PC-3 (cell line): ENCODE measurements around the gene GABARAP. TPM values are rescaled to one million over a fixed set of nuclear protein-coding genes. Genes with fewer than 3 reads are reported as not detected.

Experiments used
- ATAC-seq: fragments of 200-7000 bp; cut with Tn5 transposase; 2 replicates; pipeline ENCODE4 v1.9.1; 2020; ENCODE audit warnings: mild to moderate bottlenecking, moderate library complexity
- BruUV-seq: library from RNA; stranded (reverse); fragments of 400-500 nt; replicated peaks from 2 replicates; lab custom pipeline; 2021; lab: Mats Ljungman, UMichigan
- CTCF ChIA-PET: fragments of 300-600 bp; sonication (Branson Sonifier 250); formaldehyde crosslinking; loops from one replicate; lab custom pipeline; 2022; ENCODE audit warnings: antibody characterized with exemption; lab: Charles Lee
- POLR2A ChIA-PET: fragments of 300-600 bp; sonication (Branson Sonifier 250); formaldehyde crosslinking; loops from one replicate; lab custom pipeline; 2022; ENCODE audit warnings: antibody characterized with exemption; ENCODE audit not compliant: unreplicated experiment; lab: Charles Lee
- DNase-seq: peaks from one replicate; pipeline ENCODE4 v3.0.0-alpha.2; 2015
- H2AFZ ChIP-seq: fragments of 300-600 bp; sonication (generic); 2 replicates; pipeline ENCODE4 v1.6.0; 2016; ENCODE audit warnings: antibody characterized with exemption, low read length
- H3F3A ChIP-seq: fragments of 300-600 bp; sonication (generic); one replicate; pipeline ENCODE4 v1.6.0; 2017; ENCODE audit warnings: antibody characterized with exemption, low read length, control low read depth, mild to moderate bottlenecking; ENCODE audit not compliant: unreplicated experiment
- H3K27ac ChIP-seq: fragments of 300-600 bp; sonication (generic); 2 replicates; pipeline ENCODE4 v1.5.1; 2016; ENCODE audit warnings: mild to moderate bottlenecking, low read length
- H3K27me3 ChIP-seq: fragments of 300-600 bp; sonication (generic); 2 replicates; pipeline ENCODE4 v1.6.1; 2016; ENCODE audit warnings: low read length, mixed read lengths
- H3K36me3 ChIP-seq: fragments of 300-600 bp; sonication (generic); 2 replicates; pipeline ENCODE4 v1.6.1; 2016; ENCODE audit warnings: low read depth, mixed run types, low read length, mixed read lengths
- H3K4me1 ChIP-seq: fragments of 300-600 bp; sonication (generic); 2 replicates; pipeline ENCODE4 v1.5.1; 2016; ENCODE audit warnings: low read length; ENCODE audit not compliant: insufficient read depth
- H3K4me2 ChIP-seq: fragments of 300-600 bp; sonication (generic); 2 replicates; pipeline ENCODE4 v1.6.0; 2016; ENCODE audit warnings: low read length
- H3K4me3 ChIP-seq: fragments of 300-600 bp; sonication (generic); 2 replicates; pipeline ENCODE4 v1.5.1; 2016; ENCODE audit warnings: mild to moderate bottlenecking, low read length, mixed read lengths
- H3K79me2 ChIP-seq: fragments of 300-600 bp; sonication (generic); 2 replicates; pipeline ENCODE4 v1.6.1; 2017; ENCODE audit warnings: low read length, mixed read lengths
- H3K9ac ChIP-seq: fragments of 300-600 bp; sonication (generic); 2 replicates; pipeline ENCODE4 v1.6.0; 2016; ENCODE audit warnings: mild to moderate bottlenecking, low read length
- H3K9me2 ChIP-seq: fragments of 300-600 bp; sonication (generic); replicated peaks from 2 replicates; pipeline ENCODE4 v1.6.1; 2016; ENCODE audit warnings: mixed run types, low read length, mixed read lengths
- H3K9me3 ChIP-seq: fragments of 300-600 bp; sonication (generic); 2 replicates; pipeline ENCODE4 v1.6.1; 2016; ENCODE audit warnings: low read length, mixed read lengths
- H4K20me1 ChIP-seq: fragments of 300-600 bp; sonication (generic); 2 replicates; pipeline ENCODE4 v1.6.1; 2016; ENCODE audit warnings: low read length, mixed read lengths
- CTCF ChIP-seq: fragments of 300-600 bp; sonication (generic); conservative IDR thresholded peaks from 2 replicates; pipeline ENCODE4 v1.5.1; 2017; ENCODE audit warnings: antibody characterized with exemption, low read depth, mild to moderate bottlenecking, low read length
- EZH2 ChIP-seq: fragments of 300-600 bp; sonication (generic); IDR thresholded peaks from one replicate; pipeline ENCODE4 v1.6.1; 2017; ENCODE audit warnings: antibody characterized with exemption, mild to moderate bottlenecking, low read length; ENCODE audit not compliant: unreplicated experiment
- EZH2phosphoT487 ChIP-seq: fragments of 300-600 bp; sonication (generic); IDR thresholded peaks from 2 replicates; pipeline ENCODE4 v1.6.1; 2018; ENCODE audit warnings: mild to moderate bottlenecking, antibody characterized with exemption, low read length, borderline replicate concordance
- intact Hi-C: fragments of 100-400 bp; cut with micrococcal nuclease; formaldehyde crosslinking; loops from 2 replicates; pipeline ENCODE4 v1.9.0; 2023
- total RNA-seq: library from RNA; depleted of rRNA; stranded (reverse); fragments of >200 nt; gene quantifications from 2 replicates; pipeline ENCODE4 v1.2.3, GENCODE V29; 2014

The GABARAP gene
- total RNA-seq, 1 experiment from 2014 or later: 103 TPM

GRCh38 chr17:7221278-7222092 is 20.8 kb downstream of the GABARAP start:
- H3K9me3 ChIP-seq: no peaks in the 10 kb centered on the region
- H4K20me1 ChIP-seq: peaks cover 14% of the 10 kb centered on the region; the same call in 1 of the 2 replicates
- CTCF ChIA-PET: no interaction called here
- no TSS peak for BruUV-seq
- DNase-seq (no peak), ATAC-seq (no peak)
- POLR2A ChIA-PET: interaction anchor here (0.6 to 1.1 kb wide), 2 partner anchors 20 to 68 kb away, joined by 3 to 9 read pairs; no protein-coding TSS in a partner anchor
- peaks cover 32% of the 10 kb centered on the region for H3K79me2 ChIP-seq
- H3F3A ChIP-seq: no peaks in the 10 kb centered on the region
- no peak for TF ChIP-seq EZH2phosphoT487
- no peak for TF ChIP-seq EZH2
- TF ChIP-seq CTCF: no peak
- peaks cover 26% of the 10 kb centered on the region for H3K36me3 ChIP-seq
- H3K4me2 ChIP-seq: peak overlapping the region; percentile 86
- peaks cover 23% of the 10 kb centered on the region for H3K4me1 ChIP-seq
- H3K27ac ChIP-seq: peak overlapping the region; percentile 97
- no peak overlapping the region for H2AFZ ChIP-seq
- intact Hi-C loops: loop anchor here (2.0 kb wide), 1 partner anchor 13 kb away; the partner anchor contains the start of gene DVL2
- peak overlapping the region; percentile 81 for H3K4me3 ChIP-seq
- H3K27me3 ChIP-seq: no peaks in the 10 kb centered on the region
- peak overlapping the region; percentile 97 for H3K9ac ChIP-seq
- no peaks in the 10 kb centered on the region for H3K9me2 ChIP-seq

GRCh38 chr17:7220593-7221277 is 21.5 kb downstream of the GABARAP start:
- peak; percentile 43 for DNase-seq
- H3K79me2 ChIP-seq: peaks cover 38% of the 10 kb centered on the region
- H3F3A ChIP-seq: no peaks in the 10 kb centered on the region
- H3K9ac ChIP-seq: peak overlapping the region; percentile 97
- peaks cover 14% of the 10 kb centered on the region; the same call in 1 of the 2 replicates for H4K20me1 ChIP-seq
- no peak overlapping the region for H2AFZ ChIP-seq
- H3K27ac ChIP-seq: peak overlapping the region; percentile 97
- H3K27me3 ChIP-seq: no peaks in the 10 kb centered on the region
- no peaks in the 10 kb centered on the region for H3K9me2 ChIP-seq
- peaks cover 26% of the 10 kb centered on the region for H3K36me3 ChIP-seq
- POLR2A ChIA-PET: interaction anchor here (0.5 to 1.1 kb wide), 2 partner anchors 21 to 88 kb away, joined by 5 to 9 read pairs; no protein-coding TSS in a partner anchor
- peak overlapping the region; percentile 86 for H3K4me2 ChIP-seq
- intact Hi-C loops: loop anchor here (2.0 kb wide), 1 partner anchor 14 kb away; the partner anchor contains the start of gene DVL2
- TF ChIP-seq CTCF (peak; percentile 60), EZH2 (no peak), EZH2phosphoT487 (no peak)
- H3K9me3 ChIP-seq: no peaks in the 10 kb centered on the region
- BruUV-seq: no TSS peak
- H3K4me1 ChIP-seq: peaks cover 30% of the 10 kb centered on the region
- CTCF ChIA-PET: interaction anchor here (0.7 to 1.0 kb wide), 2 partner anchors 41 to 183 kb away, joined by 3 to 4 read pairs; partner anchors contain the start of gene TMEM256
- ATAC-seq: peak; percentile 33
- H3K4me3 ChIP-seq: peak overlapping the region; percentile 81
